RWPE2 (cell line): Measurements from ENCODE around the gene GNLY.

Experiments
- ATAC-seq: fragments of 200-7000 bp; cut with Tn5 transposase; 3 replicates; pipeline ENCODE4 v1.9.1; 2021; ENCODE audit warnings: low read depth
- DNase-seq: peaks from one replicate; pipeline ENCODE4 v3.0.0-alpha.2; 2020; ENCODE audit warnings: low spot score
- H3K27ac ChIP-seq: fragments of 450-650 bp; 2 replicates; pipeline ENCODE4 v1.5.1; 2017; ENCODE audit warnings: mild to moderate bottlenecking; ENCODE audit not compliant: poor library complexity, severe bottlenecking
- H3K27me3 ChIP-seq: fragments of 250-450 bp; sonication (Bioruptor Pico); 2 replicates; pipeline ENCODE4 v1.5.1; 2021; ENCODE audit warnings: mild to moderate bottlenecking, moderate library complexity; ENCODE audit not compliant: insufficient read depth, poor library complexity, severe bottlenecking
- H3K36me3 ChIP-seq: fragments of 250-450 bp; sonication (Bioruptor Pico); 2 replicates; pipeline ENCODE4 v1.5.1; 2020; ENCODE audit warnings: low read depth, mild to moderate bottlenecking, moderate library complexity
- H3K4me1 ChIP-seq: fragments of 250-450 bp; sonication (Bioruptor Pico); 2 replicates; pipeline ENCODE4 v1.5.1; 2021; ENCODE audit warnings: mild to moderate bottlenecking, moderate library complexity; ENCODE audit not compliant: insufficient read depth, poor library complexity, severe bottlenecking
- H3K4me3 ChIP-seq: fragments of 250-450 bp; sonication (Bioruptor Pico); 2 replicates; pipeline ENCODE4 v1.5.1; 2021; ENCODE audit warnings: mild to moderate bottlenecking, moderate library complexity; ENCODE audit not compliant: severe bottlenecking
- H3K9me3 ChIP-seq: fragments of 250-450 bp; sonication (Bioruptor Pico); 2 replicates; pipeline ENCODE4 v1.5.1; 2021; ENCODE audit warnings: mild to moderate bottlenecking, moderate library complexity; ENCODE audit not compliant: severe bottlenecking
- CTCF ChIP-seq: fragments of 450-650 bp; IDR thresholded peaks from one replicate; pipeline ENCODE4 v1.5.1; 2017; ENCODE audit warnings: mild to moderate bottlenecking, moderate library complexity; ENCODE audit not compliant: poor library complexity, severe bottlenecking

Gene GNLY

GRCh38 chr2:85729825-85730510 lies 35.8 kb downstream of the GNLY start:
- Histone ChIP-seq H3K27ac (no peak overlapping the region), H3K36me3 (no peaks in the 10 kb centered on the region), H3K4me3 (no peak overlapping the region), H3K4me1 (no peaks in the 10 kb centered on the region), H3K9me3 (no peaks in the 10 kb centered on the region), H3K27me3 (no peaks in the 10 kb centered on the region)
- TF ChIP-seq CTCF: no peak
- DNase-seq (no peak), ATAC-seq (no peak)

GRCh38 chr2:85730686-85731230 lies 36.6 kb downstream of the GNLY start:
- Histone ChIP-seq H3K27ac (no peak overlapping the region), H3K4me3 (no peak overlapping the region), H3K27me3 (no peaks in the 10 kb centered on the region), H3K36me3 (no peaks in the 10 kb centered on the region), H3K4me1 (no peaks in the 10 kb centered on the region), H3K9me3 (no peaks in the 10 kb centered on the region)
- DNase-seq (no peak), ATAC-seq (no peak)
- TF ChIP-seq CTCF: no peak

- H3K9me3 ChIP-seq: no peaks in the 10 kb centered on the region
- H3K4me1 ChIP-seq: no peaks in the 10 kb centered on the region
- H3K4me3 ChIP-seq: no peak overlapping the region
- no peaks in the 10 kb centered on the region for H3K27me3 ChIP-seq
- H3K27ac ChIP-seq: no peak overlapping the region
- ATAC-seq (no peak), DNase-seq (no peak)
- TF ChIP-seq CTCF: no peak
- H3K36me3 ChIP-seq: no peaks in the 10 kb centered on the region
These were observed 37.4 kb downstream of the GNLY start for GRCh38 chr2:85731606-85732005.

- Histone ChIP-seq H3K27ac (no peak overlapping the region), H3K9me3 (no peaks in the 10 kb centered on the region), H3K27me3 (no peaks in the 10 kb centered on the region), H3K36me3 (no peaks in the 10 kb centered on the region), H3K4me1 (no peaks in the 10 kb centered on the region), H3K4me3 (no peak overlapping the region)
- DNase-seq: no peak
- no peak for TF ChIP-seq CTCF
- ATAC-seq: no peak
These were observed 38.4 kb downstream of the GNLY start for GRCh38 chr2:85732467-85733120.
